A549 (cell line): Measurements from ENCODE around the gene SERPINE2.

Experiments used
- CBX2 ChIP-seq: fragments of 200-600 bp; sonication (generic); IDR thresholded peaks from 2 replicates; pipeline ENCODE4 v1.6.1; 2016; ENCODE audit warnings: low read depth, mild to moderate bottlenecking, borderline replicate concordance
- MAX ChIP-seq: IDR thresholded peaks from 2 replicates; pipeline ENCODE4 v1.6.1; 2012
- POLR2A ChIP-seq: IDR thresholded peaks from 2 replicates; pipeline ENCODE4 v1.6.1; 2012; ENCODE audit warnings: mild to moderate bottlenecking, low read length

GRCh38 chr2:223954401-223954800 is 84.7 kb downstream of the SERPINE2 start:
- no peak for TF ChIP-seq POLR2A
- TF ChIP-seq MAX = no peak
- no peak for TF ChIP-seq CBX2
